HG02943 (cell line): ENCODE data around the gene STK11IP.

Source experiments
- ATAC-seq: cut with Tn5 transposase; IDR thresholded peaks from one replicate; pipeline ENCODE4 v1.9.1; 2021; ENCODE audit warnings: mild to moderate bottlenecking, low read depth, moderate library complexity; ENCODE audit not compliant: unreplicated experiment

STK11IP gene

DNA sequence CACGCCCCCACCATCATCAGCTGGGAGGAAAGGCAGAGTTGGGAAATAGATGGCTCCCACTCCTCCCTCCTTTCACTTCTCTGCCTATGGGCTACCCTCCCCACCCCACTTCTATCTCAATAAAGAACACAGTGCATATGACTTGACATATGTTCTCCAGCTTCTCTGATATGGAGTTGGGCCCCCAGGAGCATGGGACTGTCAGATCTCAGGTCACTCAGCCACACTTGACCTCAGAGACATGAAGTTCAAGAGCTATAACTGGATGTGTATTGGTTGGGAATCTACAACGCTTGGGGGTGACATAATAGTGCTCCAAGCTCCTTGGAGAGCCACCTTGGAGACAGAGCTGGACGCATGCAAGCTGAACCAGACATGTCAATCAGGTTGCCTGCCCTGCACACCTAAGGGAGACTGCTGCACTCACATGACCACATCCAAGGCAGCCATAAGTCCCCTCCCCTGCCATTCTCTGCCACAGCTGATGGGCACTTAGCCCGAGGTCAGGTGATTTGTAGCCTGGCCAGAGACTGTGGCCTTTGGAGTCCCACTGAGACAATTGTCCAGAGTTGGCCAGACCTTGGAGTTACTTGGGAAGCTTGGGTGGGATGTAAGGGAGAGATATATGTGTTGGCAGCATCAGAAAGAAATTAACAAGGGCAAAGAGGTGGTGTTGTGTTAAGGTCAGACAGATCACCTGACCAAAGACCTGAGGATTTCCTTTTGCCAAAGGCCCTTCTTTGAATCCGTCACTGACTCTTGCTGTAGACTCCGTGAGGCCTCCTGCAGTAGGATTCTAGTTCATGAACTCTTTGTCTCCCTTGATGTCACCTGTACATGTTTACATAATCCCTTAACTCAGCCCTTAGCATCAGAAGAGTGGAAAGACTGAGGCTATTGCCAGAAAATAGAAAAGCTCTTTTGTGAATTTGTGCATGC lies 21.8 kb upstream of the STK11IP start:
- no peak for ATAC-seq

DNA sequence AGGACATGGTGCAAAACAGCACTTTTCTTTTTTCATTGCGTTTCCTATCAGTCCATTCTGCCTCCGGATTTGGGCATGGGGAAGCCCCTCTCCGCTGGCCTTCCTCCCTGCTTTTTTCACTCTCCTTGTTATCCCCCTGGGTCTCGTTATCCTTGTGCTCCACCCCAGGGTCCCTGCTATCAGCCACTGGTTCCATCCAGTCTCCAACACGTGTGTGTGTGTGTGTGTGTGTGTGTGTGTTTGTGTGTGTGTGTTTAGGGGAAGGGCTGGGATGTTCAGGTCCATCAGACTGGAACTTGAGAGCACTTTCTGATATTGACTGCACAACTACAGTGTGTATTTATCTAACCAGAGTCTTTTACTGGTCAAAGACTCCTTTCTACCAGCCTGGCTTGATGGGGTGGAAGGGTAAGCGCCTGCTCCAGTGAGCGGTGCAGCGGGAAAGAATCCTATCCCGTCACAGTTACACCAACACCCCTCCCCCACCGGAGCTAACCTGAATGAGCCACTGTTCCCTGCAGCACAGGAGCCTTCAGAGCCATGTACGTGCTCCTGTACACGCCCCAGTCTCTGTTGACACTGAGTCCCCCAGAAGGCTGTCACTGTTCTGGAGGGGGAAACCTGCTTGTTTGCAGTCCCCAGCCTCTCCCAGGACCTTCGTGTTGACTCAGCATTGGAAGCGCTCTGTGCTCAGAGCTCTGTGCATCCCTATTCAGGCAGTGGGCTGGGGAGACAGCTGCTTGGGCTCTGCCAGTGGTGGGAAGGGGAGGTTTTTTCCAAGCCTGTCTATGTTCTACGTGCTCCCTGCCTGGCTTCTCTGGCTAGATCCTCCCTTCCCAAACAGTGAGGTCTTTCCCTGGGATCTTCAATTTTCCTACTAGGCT lies 20.9 kb upstream of the STK11IP start:
- no peak for ATAC-seq

DNA sequence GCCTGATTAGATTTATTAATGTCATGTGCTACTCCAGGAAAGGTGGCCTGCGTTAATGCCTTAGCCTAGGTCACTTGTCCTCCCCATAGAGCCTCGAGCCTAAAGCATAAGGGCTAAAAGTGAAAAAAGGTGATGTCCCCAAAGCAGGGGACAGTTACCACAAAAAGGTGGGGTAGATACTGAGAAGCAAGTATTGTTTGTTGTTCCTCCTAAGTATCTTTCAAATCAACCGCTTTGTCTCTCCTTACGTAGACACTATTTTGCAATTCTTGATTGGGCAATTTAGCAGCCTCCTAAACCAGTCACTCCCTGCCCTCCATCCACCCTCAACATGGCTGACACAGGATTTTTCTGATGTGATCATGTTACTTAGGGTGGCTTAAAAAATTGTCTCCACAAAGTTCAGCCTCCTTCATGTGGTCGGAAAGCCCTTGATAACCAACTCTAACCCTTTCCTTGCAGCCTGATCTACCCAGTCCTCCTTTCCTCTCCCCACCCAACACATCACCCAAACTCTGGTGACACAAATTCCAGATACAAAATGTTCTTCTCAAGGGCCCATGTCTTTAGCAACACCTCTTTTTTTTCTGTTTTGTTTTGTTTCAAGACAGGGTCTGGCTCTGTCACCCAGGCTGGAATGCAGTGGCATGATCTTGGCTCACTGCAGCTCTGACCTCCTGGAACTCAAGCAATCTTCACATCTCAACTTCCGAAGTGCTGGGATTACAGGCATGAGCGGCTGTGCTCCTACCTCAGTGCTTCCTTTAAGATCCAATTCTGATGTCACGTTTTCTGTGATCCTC lies 18.6 kb upstream of the STK11IP start:
- ATAC-seq: no peak

DNA sequence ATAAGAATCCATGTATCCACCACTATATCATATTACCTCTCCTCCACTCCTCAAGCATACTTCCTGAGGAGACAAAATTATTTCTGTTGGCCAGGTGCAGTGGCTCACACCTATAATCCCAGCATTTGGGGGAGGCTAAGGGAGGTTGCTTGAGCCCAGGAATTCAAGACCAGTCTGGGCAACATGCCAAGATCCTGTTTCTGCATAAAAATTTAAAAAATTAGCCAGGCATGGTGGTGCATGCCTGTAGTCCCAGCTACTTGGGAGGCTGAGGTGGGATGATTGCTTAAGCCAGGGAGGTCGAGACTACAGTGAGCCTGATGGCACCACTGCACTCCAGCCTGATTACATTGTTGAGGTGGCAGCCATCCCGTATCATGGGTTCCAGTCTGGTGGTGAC lies 16.3 kb upstream of the STK11IP start:
- no peak for ATAC-seq

DNA sequence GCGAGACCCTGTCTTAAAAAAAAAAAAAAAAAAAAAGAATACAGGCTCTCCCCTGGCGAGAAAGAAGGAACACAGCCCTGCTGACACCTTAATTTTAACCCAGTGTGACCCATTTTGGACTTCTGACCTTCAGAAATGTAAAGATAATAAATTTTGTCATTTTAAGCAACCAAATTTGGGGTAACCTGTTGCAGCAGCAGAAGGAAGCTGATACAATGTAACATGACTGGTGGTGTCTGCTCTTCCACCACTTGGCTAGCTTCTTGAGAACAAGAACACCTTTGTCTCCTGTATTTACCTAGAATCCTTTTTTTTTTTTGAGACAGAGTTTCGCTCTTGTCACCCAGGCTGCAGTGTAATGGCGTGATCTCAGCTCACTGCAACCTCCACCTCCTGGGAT lies 6.6 kb upstream of the STK11IP start:
- no peak for ATAC-seq

DNA sequence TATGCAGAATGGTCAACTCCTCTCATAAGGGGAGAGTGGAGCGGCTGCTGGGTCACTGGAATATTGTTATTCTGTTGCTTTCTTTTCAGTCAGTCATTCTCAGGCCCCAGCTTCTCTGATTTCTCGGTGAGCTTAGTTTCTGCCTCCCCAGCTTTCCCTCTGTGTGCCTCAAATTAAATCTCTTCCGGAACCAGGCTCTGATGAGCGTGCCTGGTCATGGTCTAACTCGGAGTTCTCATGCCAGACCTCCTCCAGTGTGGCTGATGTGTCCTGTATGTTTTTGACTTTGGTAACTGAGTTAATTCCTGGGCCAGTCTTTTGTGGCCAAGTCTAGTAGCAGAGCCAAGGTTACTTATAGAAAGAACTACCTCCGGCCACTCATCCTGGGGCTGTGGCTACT lies 4.9 kb upstream of the STK11IP start:
- no peak for ATAC-seq

DNA sequence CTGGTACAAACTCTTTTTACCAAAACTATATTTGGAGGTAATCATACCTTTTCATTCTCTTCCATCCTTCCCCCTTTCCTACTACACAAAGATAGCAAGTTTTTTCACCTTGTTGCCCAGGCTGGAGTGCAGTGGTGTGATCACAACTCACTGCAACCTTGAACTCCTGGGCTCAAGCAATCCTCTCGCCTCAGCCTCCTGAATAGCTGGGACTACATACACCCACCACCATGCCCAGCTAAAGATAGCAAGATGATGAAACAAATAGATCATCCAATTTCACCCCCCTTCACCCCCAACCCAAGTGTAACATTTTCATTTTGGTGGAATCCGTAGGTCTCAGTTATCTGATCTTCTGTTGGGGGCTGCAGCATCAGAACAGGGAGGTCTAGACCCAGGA lies 4.5 kb upstream of the STK11IP start:
- ATAC-seq: no peak

DNA sequence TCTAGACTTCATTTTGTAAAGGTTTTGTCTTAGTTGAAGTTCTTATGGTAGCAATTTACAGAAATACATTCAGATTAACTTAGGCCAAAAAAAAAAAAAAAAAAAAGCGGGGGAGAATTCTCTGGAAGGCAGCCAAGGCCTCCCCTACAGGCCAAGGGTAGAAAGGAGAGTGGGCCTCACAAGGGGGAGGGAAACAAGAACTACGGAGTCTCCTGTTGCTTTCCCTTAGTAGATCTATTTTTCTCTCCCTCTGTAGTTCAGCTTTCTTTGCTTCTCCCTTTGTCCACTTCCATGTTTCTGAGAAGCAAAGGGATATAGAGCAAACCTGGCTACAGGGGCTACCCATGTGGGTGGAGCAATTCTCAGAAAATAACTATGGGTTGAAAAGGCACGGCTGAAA lies 2.4 kb upstream of the STK11IP start:
- ATAC-seq: no peak

DNA sequence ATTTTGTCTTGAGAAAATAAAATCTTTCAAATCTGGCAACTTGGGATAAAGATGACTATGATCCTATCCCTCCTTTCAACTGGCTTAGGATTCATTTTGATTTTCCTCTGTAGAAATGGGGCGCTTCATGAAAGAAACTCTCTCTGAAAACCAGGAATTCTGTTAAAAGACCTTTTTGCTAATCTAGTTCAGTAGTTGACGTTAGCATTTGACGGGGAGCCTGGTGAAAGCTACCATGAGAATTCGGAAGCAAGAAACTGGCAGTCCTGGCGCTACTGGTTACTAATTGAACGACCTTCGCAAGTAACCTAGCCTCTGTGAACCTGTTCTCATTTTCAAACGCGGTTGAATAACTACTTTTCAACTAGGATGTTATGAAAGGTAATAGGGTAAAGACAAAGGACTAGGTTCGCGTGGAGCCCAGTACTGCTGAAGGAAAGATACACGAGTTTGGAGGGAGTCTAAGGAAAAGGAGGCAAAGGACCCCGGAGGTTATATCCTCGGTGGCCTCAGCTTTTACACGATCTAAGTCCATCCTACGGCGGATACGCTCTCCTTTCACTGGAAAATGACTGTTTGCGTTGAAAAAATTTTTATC lies 604 bp upstream of the STK11IP start:
- peak; percentile 10 for ATAC-seq

DNA sequence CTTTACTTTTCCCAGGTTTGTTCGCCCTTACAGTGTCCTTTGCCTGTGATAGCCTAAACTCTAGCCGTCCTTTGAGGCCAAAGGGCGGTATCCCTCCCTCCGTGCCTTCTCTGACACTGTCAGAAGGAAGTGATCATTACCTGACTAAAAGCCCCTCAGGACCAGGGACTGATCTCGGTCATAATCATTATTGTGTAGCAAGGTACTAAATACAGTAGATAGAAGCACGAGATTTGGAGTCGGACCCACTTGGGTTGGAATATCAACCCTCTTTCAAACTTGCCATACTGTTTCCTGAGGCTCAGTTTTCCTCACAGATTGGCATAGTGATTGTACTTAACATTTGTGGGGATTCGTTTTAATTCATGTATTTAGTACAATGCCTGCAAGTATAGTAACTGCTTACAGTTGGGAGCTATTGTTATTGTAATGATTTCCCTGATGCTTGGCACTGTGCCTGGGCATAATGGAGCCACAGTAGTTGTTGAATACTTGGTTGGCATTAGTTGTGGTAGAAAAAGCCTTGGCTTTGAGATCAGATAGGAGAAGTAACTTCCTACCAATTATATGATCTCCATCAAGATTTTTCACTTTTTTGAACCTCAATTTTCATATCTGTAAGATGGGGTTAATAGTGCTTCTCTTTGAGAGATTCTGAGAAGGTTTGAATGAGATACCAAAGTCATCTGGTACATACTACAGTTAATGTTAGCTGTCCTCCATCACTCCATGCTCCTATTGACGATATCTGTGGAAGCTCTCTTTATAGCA lies 836 bp downstream of the STK11IP start:
- ATAC-seq: no peak

DNA sequence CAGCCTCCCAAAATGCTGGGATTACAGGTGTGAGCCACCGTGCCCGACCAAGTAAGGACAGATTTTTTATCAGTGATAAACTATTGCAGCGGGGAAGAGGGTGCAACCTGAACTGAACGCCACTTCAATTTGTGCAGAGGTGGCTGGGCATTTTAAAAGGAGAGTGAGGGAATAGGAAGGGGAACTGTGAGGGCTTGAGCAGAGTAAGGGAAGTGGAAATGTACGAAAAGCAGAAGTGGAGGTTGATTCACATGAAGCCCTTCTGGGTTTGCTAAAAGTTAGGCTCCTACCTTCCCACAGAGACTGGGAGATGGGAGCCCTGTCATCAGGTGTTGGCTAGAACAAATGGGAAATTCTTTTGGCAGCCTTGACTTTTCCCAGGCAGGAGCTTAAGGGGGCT lies 6.1 kb downstream of the STK11IP start:
- no peak for ATAC-seq

DNA sequence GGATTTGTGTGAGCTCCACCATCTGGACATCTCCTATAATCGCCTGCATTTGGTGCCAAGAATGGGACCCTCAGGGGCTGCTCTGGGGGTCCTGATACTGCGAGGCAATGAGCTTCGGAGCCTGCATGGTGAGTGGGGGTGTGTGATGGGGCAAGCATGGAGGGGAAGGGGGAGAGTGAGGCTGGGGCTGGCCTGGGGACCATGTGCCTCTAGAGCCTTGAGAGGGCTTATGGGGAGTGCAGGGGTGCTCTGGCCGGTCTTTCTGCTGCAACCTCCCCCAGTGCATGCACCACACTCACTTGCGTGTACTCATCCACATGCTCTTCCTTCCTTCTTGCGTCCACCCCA lies 7.9 kb downstream of the STK11IP start:
- ATAC-seq: no peak

DNA sequence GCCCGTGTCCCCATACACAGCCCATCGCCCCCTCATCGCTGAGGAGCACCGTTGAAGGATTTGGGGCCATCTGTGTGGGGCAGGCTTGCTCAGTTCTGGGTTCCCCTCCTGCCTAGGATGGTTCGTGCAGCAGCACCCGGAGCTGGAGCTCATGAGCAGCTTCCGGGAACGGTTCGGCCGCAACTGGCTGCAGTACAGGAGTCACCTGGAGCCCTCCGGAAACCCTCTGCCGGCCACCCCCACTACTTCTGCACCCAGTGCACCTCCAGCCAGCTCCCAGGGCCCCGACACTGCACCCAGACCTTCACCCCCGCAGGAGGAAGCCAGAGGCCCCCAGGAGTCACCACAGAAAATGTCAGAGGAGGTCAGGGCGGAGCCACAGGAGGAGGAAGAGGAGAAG lies 10.3 kb downstream of the STK11IP start:
- ATAC-seq: no peak

DNA sequence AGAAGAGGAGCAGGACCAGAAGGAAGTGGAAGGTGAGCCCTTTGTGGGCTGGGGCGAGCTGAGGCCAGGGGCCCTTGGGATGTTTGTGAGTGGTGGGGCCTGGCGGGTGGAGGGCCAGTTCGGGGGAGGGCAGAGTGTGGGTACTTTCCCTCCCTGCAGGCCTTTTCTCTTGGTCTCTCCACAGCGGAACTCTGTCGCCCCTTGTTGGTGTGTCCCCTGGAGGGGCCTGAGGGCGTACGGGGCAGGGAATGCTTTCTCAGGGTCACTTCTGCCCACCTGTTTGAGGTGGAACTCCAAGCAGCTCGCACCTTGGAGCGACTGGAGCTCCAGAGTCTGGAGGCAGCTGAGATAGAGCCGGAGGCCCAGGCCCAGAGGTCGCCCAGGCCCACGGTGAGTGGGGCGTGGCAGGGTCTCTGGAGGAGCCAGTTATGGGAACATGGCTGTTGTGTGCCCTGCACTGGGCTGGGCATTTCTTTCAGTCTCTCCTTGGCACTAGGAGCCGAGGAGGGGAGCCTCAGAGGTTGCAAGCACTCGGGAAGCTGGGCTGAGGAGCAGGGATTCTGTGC lies 10.8 kb downstream of the STK11IP start:
- ATAC-seq: no peak

DNA sequence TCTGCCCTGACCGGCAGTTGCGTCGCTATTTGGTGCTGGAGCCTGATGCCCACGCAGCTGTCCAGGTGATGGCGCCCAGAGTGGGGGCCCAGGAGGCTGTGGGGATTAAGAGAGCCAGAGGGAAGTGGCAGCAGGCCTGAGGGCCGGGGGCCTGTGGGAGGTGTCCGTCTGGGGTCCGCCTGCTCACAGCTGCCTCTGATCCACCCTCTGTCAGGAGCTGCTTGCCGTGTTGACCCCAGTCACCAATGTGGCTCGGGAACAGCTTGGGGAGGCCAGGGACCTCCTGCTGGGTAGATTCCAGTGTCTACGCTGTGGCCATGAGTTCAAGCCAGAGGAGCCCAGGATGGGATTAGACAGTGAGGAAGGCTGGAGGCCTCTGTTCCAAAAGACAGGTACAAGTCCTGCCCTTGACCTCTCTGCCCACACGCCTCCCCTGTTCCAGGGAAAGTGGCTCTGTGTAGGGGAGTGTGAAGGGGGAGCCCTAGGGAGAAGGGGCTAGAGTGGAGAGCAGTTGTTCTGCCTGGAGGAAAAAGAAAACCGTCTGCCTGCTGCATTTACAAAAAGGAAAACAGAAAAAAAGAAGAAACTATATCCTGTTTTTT lies 11.6 kb downstream of the STK11IP start:
- no peak for ATAC-seq

DNA sequence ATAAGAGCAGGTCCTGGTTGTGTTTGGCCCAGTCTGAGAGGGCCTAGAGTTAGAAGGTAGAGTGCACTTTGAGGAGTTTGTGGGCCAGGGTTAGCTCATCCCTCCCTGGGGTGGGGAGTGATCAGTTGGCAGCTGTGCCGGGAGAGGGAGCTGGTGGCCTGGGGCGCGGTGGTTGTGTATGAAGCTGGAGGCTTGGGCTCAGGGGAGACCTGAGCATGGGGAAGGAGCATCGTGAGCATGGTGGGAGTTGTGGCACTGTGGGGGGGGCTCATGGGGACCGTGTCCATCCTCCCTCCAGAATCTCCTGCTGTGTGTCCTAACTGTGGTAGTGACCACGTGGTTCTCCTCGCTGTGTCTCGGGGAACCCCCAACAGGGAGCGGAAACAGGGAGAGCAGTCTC lies 13.6 kb downstream of the STK11IP start:
- no peak for ATAC-seq

DNA sequence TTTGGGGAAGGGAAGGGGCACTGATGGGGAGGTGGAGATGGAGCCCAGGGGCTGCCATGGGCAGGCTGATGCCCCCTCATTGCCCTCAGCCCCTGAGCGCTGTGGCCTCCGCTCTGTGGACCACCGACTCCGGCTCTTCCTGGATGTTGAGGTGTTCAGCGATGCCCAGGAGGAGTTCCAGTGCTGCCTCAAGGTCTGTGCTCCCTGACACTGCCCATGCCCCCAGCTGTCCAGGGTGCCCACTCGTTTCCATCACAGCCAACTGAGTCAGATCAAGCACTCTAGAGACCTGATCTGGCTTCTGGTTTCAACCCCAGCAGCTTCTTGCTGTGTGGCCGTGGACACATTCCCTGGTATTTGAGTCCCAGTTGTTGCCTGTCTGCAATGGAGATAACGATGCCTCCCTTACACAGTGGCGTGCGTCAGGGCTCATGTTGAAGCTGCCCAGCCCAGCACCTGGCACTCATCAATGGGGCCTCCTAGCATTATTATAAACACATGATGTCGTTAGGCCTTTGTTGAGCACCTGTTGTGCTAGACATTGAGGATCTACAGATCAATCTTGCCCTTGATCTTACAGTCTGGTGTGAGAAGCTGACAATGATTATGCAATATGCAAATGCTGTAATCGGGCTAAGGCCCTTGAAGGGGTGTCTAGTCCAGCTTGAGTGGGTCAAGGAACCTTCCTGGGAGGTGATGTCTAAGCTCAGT lies 14.4 kb downstream of the STK11IP start:
- ATAC-seq: no peak

DNA sequence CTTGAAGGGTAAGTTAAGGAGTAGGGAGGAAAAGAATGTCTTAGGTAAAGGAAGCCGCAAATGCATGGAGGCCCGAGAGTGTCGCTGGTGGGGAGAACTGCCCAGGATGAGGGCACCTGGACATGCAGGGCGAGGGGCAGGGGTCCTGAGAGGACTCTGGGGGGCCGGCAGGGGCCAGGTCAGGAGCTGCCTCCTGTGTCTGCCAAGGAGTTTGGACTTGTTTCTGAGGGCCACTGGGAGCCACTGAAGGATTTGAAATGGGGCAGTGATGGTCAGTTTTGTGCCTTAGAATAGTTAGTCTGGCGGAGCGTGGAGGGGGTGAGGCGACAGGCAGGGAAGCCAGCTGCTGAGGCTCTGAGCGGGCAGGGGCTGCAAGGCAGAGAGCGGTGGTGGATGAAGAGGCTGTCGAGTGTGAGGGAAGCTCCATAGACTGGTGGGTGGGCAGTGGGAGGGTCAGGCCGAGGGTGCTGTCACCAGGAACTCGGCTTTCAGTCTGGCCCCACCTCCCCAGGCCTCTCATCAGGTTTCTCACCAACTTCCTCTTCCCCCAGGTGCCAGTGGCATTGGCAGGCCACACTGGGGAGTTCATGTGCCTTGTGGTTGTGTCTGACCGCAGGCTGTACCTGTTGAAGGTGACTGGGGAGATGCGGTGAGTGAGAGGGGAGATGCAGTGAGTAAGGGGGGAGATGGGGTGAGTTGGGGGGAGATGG lies 15.1 kb downstream of the STK11IP start:
- ATAC-seq: no peak
